Subcutaneous adipose tissue (tissue), 4 donors: ENCODE measurements around the gene RPA1. TPM values are rescaled to one million over a fixed set of nuclear protein-coding genes. Genes with fewer than 3 reads are reported as not detected.

Experiments
- total RNA-seq, 4 donors: library from RNA; depleted of rRNA; stranded (reverse); fragments of >200 nt; gene quantifications; one replicate each; pipeline ENCODE4 v1.1.0, GENCODE V29; 2016
- TF ChIP-seq, protein P1 (sequence below): fragments of 450-650 bp; IDR thresholded peaks from one replicate; pipeline ENCODE4 v1.5.1; 2016; ENCODE audit warnings: low read depth, mild to moderate bottlenecking, control low read depth, antibody characterized with exemption, moderate library complexity

Gene RPA1
- total RNA-seq, 4 donors from 2014 or later, result 29.3 to 34.3 (median 31.1) TPM

DNA sequence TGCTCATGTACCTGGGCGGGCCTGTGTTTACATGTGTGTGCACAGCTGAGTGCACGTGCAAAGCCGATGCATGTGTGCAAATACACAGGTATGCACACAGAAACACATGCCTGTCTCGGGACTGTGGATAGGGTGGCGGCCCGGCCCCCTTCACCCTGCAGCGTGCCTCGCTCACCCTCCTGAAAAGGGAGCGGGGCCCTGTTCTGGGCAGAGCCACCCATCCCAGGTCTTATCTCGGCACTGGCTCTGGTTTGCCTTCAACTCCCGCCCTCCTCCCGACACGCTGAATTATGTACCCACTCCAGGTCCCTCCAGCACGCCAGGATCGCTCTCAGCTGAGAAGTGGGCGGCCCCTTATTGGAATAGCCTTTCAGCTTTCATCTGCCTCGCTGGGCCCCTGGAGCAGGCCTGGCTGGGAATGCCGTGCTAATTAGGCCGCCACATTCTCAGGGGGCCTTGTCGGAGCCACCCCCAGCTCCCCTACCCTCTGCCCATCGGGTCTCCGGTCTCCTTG lies 117.5 kb downstream of the RPA1 start:
- TF ChIP-seq, protein P1, sequence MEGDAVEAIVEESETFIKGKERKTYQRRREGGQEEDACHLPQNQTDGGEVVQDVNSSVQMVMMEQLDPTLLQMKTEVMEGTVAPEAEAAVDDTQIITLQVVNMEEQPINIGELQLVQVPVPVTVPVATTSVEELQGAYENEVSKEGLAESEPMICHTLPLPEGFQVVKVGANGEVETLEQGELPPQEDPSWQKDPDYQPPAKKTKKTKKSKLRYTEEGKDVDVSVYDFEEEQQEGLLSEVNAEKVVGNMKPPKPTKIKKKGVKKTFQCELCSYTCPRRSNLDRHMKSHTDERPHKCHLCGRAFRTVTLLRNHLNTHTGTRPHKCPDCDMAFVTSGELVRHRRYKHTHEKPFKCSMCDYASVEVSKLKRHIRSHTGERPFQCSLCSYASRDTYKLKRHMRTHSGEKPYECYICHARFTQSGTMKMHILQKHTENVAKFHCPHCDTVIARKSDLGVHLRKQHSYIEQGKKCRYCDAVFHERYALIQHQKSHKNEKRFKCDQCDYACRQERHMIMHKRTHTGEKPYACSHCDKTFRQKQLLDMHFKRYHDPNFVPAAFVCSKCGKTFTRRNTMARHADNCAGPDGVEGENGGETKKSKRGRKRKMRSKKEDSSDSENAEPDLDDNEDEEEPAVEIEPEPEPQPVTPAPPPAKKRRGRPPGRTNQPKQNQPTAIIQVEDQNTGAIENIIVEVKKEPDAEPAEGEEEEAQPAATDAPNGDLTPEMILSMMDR, result no peak

DNA sequence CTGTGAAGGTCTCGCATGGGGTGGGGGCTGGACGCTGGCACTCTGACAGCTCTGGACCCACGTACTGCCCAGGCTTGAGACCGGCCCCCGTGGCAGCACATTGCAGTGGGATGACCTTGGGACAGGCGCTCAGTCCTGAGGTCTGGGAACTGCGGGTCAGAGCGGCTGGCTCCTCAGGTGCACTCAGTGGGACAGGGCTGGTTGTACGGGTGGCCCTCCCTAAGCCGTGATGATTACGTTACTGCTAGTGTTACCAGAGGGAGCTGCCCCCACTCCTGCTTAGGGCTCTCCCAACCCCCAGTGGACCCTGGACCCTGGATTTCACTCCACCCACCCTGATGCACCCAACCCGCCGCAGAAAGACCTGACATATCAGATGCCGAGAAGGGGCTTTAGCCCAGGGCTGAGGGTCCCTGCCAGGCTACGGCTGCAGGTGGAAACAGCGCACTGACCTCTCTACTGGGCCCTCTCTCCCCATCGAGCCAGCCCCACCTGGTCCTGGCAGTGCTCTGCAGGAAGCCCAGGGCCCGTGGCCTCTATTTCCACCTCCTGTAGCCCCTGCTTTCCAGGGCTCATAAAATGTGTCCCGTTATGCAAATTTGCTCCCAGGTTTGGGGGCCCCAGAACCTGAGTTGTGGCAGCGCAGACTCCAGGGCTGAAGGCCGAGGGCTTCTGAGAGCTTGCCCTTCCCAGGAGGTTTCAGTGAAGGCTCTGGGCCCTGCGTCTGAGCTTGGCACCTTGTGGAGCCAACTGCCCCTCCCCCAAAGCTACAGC lies 118.1 kb downstream of the RPA1 start:
- TF ChIP-seq, protein P1, result no peak

DNA sequence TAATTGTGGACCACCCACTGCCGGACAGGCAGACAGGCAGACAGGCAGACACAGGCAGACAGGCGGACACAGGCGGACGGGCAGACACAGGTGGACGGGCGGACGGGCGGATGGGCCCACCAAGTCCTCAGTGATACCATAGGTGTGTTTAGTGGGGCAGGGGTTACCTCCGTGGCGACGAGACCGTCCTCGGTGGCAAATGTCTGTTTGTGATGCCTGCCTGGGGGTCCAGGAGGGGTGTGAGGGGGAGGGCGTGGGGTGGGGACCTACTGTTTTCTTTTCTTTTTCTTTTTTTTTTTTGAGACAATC lies 118.7 kb downstream of the RPA1 start:
- TF ChIP-seq, protein P1, result no peak

Other genes starting within 250 kb of the RPA1 start
- gene SLC43A2, start 201.2 kb upstream of the RPA1 start, total RNA-seq, result 10 to 100 TPM in 3 of 4 donors, 1 to 10 TPM in 1; 7.3 to 25.6 (median 16.7) TPM
- 10 to 100 TPM in 2 of 4 donors, 1 to 10 TPM in 2; 5.4 to 39.2 (median 9.9) TPM for gene SCARF1, start 184.3 kb upstream of the RPA1 start, total RNA-seq
- 10 to 100 TPM; 24.6 to 94.8 (median 46.5) TPM for gene RILP, start 180.1 kb upstream of the RPA1 start, total RNA-seq
- gene PRPF8, start 145.1 kb upstream of the RPA1 start, total RNA-seq, result 100 to 1,000 TPM; 145 to 281 (median 182) TPM
- gene TLCD2, start 119.6 kb upstream of the RPA1 start, total RNA-seq, result 10 to 100 TPM in 3 of 4 donors, 1 to 10 TPM in 1; 6.3 to 39.4 (median 16.9) TPM
- gene WDR81, start 105.3 kb upstream of the RPA1 start, total RNA-seq, result 10 to 100 TPM; 38.8 to 63.3 (median 44.1) TPM
- gene SERPINF2, start 87.1 kb upstream of the RPA1 start, total RNA-seq, result 10 to 100 TPM in 2 of 4 donors, 1 to 10 TPM in 2; 8.0 to 19.8 (median 9.6) TPM
- 1,000 to 10,000 TPM; 1,103 to 2,374 (median 1,762) TPM for gene SERPINF1, start 67.9 kb upstream of the RPA1 start, total RNA-seq
- 10 to 100 TPM; 14.7 to 35.6 (median 19.8) TPM for gene SMYD4, start 103 bp upstream of the RPA1 start, total RNA-seq
- gene RTN4RL1, start 195.3 kb downstream of the RPA1 start, total RNA-seq, result 10 to 100 TPM in 2 of 4 donors, 1 to 10 TPM in 2; 4.2 to 11.9 (median 9.8) TPM
- 10 to 100 TPM; 23.5 to 33.7 (median 25.0) TPM for gene DPH1, start 200.1 kb downstream of the RPA1 start, total RNA-seq
- gene OVCA2, start 212.0 kb downstream of the RPA1 start, total RNA-seq, result 10 to 100 TPM; 26.9 to 30.8 (median 29.5) TPM
- 10 to 100 TPM in 2 of 4 donors, 1 to 10 TPM in 2; 3.6 to 26.8 (median 10.0) TPM for gene HIC1, start 225.1 kb downstream of the RPA1 start, total RNA-seq